Naive thymus-derived CD4-positive, alpha-beta T cell (primary cell): ENCODE measurements around the gene MTHFD1. TPM values are rescaled to one million over a fixed set of nuclear protein-coding genes. Genes with fewer than 3 reads are reported as not detected.

Experiments used
- ATAC-seq: fragments of 150-1000 bp; cut with Tn5 transposase; 2 replicates; pipeline ENCODE4 v1.10.0; 2021; ENCODE audit warnings: mild to moderate bottlenecking, moderate library complexity
- CTCF ChIA-PET: fragments of 350-600 bp; sonication (Branson Sonifier 250); formaldehyde crosslinking; loops from one replicate; lab custom pipeline; 2021; ENCODE audit warnings: antibody characterized with exemption; lab: Charles Lee
- POLR2A ChIA-PET: fragments of 350-600 bp; sonication (Branson Sonifier 250); formaldehyde crosslinking; loops from one replicate; lab custom pipeline; 2021; ENCODE audit warnings: antibody characterized with exemption, inconsistent platforms; lab: Charles Lee
- DNase-seq, 9 donors: peaks; one replicate each; pipeline versions ENCODE4 v3.0.0 to v3.0.0-alpha.2; 2020 to 2022; ENCODE audit warnings: mixed read lengths in 1 of 9
- H3K27ac ChIP-seq: one replicate; pipeline ENCODE4 v1.7.0; 2013; ENCODE audit warnings: mild to moderate bottlenecking, low read depth, low read length, moderate library complexity
- H3K27me3 ChIP-seq, 2 donors: one replicate each; pipeline ENCODE4 v1.7.0; 2013; ENCODE audit warnings: low read length in 2 of 2, mild to moderate bottlenecking in 2 of 2, moderate library complexity in 2 of 2; ENCODE audit not compliant: control insufficient read depth in 2 of 2, insufficient read depth in 2 of 2
- H3K36me3 ChIP-seq, 3 experiments: 1 replicate in 2 of 3; 2 replicates in 1 of 3; pipeline ENCODE4 v1.7.0; 2013; ENCODE audit warnings: low read length in 3 of 3, mild to moderate bottlenecking in 3 of 3, moderate library complexity in 1 of 3; ENCODE audit not compliant: insufficient read depth in 3 of 3, control insufficient read depth in 2 of 3
- H3K4me1 ChIP-seq, 2 donors: one replicate each; pipeline ENCODE4 v1.7.0; 2013; ENCODE audit warnings: low read length in 2 of 2, mild to moderate bottlenecking in 2 of 2, moderate library complexity in 1 of 2; ENCODE audit not compliant: control insufficient read depth in 2 of 2, insufficient read depth in 2 of 2
- H3K4me3 ChIP-seq: 2 replicates; pipeline ENCODE4 v1.7.0; 2013; ENCODE audit warnings: mild to moderate bottlenecking, low read length
- H3K9me3 ChIP-seq, 3 experiments: 1 replicate in 2 of 3; 2 replicates in 1 of 3; pipeline ENCODE4 v1.7.0; 2013; ENCODE audit warnings: low read length in 3 of 3; ENCODE audit not compliant: control insufficient read depth in 2 of 3
- H3K27ac Mint-ChIP-seq, 9 donors: one replicate each; pipeline ENCODE4 v1.8.0; 2020 to 2022; ENCODE audit warnings: mixed read lengths in 9 of 9, mild to moderate bottlenecking in 8 of 9, moderate library complexity in 5 of 9, inconsistent platforms in 2 of 9
- H3K27me3 Mint-ChIP-seq, 5 donors: one replicate each; pipeline ENCODE4 v1.8.0; 2021 to 2022; ENCODE audit warnings: mixed read lengths in 5 of 5, mild to moderate bottlenecking in 1 of 5
- H3K36me3 Mint-ChIP-seq, 5 donors: one replicate each; pipeline ENCODE4 v1.8.0; 2020 to 2022; ENCODE audit warnings: mixed read lengths in 5 of 5, mild to moderate bottlenecking in 3 of 5, inconsistent platforms in 1 of 5
- H3K4me1 Mint-ChIP-seq, 7 donors: one replicate each; pipeline ENCODE4 v1.8.0; 2020 to 2022; ENCODE audit warnings: mixed read lengths in 7 of 7, mild to moderate bottlenecking in 3 of 7, inconsistent platforms in 1 of 7
- H3K4me3 Mint-ChIP-seq, 10 donors: one replicate each; pipeline ENCODE4 v1.8.0; 2020 to 2022; ENCODE audit warnings: mild to moderate bottlenecking in 10 of 10, mixed read lengths in 10 of 10, moderate library complexity in 6 of 10, inconsistent platforms in 2 of 10
- H3K9me3 Mint-ChIP-seq, 11 donors: one replicate each; pipeline ENCODE4 v1.8.0; 2020 to 2022; ENCODE audit warnings: mixed read lengths in 11 of 11, mild to moderate bottlenecking in 4 of 11, inconsistent platforms in 1 of 11, moderate library complexity in 1 of 11
- intact Hi-C, 2 donors: fragments of 100-400 bp; cut with micrococcal nuclease; formaldehyde crosslinking; loops; one replicate each; pipeline ENCODE4 v1.15.1; 2023
- polyA plus RNA-seq, 2 donors: library from polyadenylated mRNA; unstranded; fragments of 300-500 nt; fragmentation: Illumina TruSeq; gene quantifications; one replicate each; pipeline ENCODE4 v1.2.3, GENCODE V29; 2021
- total RNA-seq, 6 experiments: library from RNA in 5 of 6; stranded (reverse) in 5 of 6; gene quantifications; 1 replicate in 5 of 6; 2 replicates in 1 of 6; pipeline ENCODE4 v1.2.3 and lab custom pipeline; 2021 to 2026

MTHFD1 gene
- total and polyA plus RNA-seq, 7 experiments from 2014 or later: 28.0 to 189 (median 30.9) TPM

- H3K27ac ChIP-seq: no peak overlapping the region
- ChIA-PET CTCF (interaction anchor here (0.6 kb wide), 1 partner anchor 34 kb away, joined by 3 read pairs; no protein-coding TSS in a partner anchor), POLR2A (no interaction called here)
- H3K27me3 Mint-ChIP-seq: no peaks in the 10 kb centered on the region
- H3K36me3 ChIP-seq: peaks cover 0 to 33% (median 3%) of the 10 kb centered on the region in 3 experiments
- no peak for ATAC-seq
- intact Hi-C loops: no loop called here
- H3K4me1 Mint-ChIP-seq: peaks cover 4 to 25% (median 6%) of the 10 kb centered on the region in 7 donors
- no peak overlapping the region for H3K27ac Mint-ChIP-seq
- no peaks in the 10 kb centered on the region for H3K9me3 Mint-ChIP-seq
- no peak overlapping the region for H3K4me3 Mint-ChIP-seq
- DNase-seq: peak in 1 of 9 donors; percentile 13
- no peaks in the 10 kb centered on the region for H3K27me3 ChIP-seq
- H3K9me3 ChIP-seq: no peaks in the 10 kb centered on the region
- no peak overlapping the region for H3K4me3 ChIP-seq
- peaks cover 3 to 37% (median 18%) of the 10 kb centered on the region in 5 donors for H3K36me3 Mint-ChIP-seq
- peaks cover 0 to 5% of the 10 kb centered on the region in 2 donors for H3K4me1 ChIP-seq
Observed at GRCh38 chr14:64450255-64450654, 62.1 kb downstream of the MTHFD1 start.

DNA sequence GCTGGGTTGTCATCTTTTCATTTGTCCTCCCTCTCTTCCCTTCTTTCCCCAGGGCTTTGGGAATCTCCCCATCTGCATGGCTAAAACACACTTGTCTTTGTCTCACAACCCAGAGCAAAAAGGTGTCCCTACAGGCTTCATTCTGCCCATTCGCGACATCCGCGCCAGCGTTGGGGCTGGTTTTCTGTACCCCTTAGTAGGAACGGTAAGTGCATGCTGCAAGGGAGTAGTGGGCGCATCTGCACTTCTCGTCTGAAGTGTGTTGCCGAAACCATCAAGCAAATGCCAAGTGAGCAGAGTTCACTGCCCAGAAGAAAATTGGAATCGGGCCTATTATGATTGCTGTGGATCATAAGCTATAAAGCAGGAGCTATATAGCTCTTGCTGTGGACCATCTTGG, 66.5 kb downstream of the MTHFD1 start:
- no peak overlapping the region for H3K4me3 Mint-ChIP-seq
- CTCF ChIA-PET: no interaction called here
- no peaks in the 10 kb centered on the region for H3K27me3 Mint-ChIP-seq
- peak in 1 of 9 donors; percentile 14 for DNase-seq
- H3K27ac Mint-ChIP-seq: peak overlapping the region in 3 of 9 donors; percentile 15 to 54 (median 36)
- H3K9me3 Mint-ChIP-seq: no peaks in the 10 kb centered on the region
- no peaks in the 10 kb centered on the region for H3K4me1 ChIP-seq
- intact Hi-C loops: no loop called here
- H3K36me3 ChIP-seq: peaks cover 0 to 27% (median 3%) of the 10 kb centered on the region in 3 experiments
- H3K4me3 ChIP-seq: no peak overlapping the region
- H3K27me3 ChIP-seq: no peaks in the 10 kb centered on the region
- POLR2A ChIA-PET: interaction anchor here (1.1 kb wide), 1 partner anchor 10 kb away, joined by 3 read pairs; no protein-coding TSS in a partner anchor
- H3K4me1 Mint-ChIP-seq: peaks cover 0 to 20% (median 7%) of the 10 kb centered on the region in 7 donors
- ATAC-seq: no peak
- peaks cover 3 to 31% (median 17%) of the 10 kb centered on the region in 5 donors for H3K36me3 Mint-ChIP-seq
- H3K9me3 ChIP-seq: no peaks in the 10 kb centered on the region
- H3K27ac ChIP-seq: no peak overlapping the region

DNA sequence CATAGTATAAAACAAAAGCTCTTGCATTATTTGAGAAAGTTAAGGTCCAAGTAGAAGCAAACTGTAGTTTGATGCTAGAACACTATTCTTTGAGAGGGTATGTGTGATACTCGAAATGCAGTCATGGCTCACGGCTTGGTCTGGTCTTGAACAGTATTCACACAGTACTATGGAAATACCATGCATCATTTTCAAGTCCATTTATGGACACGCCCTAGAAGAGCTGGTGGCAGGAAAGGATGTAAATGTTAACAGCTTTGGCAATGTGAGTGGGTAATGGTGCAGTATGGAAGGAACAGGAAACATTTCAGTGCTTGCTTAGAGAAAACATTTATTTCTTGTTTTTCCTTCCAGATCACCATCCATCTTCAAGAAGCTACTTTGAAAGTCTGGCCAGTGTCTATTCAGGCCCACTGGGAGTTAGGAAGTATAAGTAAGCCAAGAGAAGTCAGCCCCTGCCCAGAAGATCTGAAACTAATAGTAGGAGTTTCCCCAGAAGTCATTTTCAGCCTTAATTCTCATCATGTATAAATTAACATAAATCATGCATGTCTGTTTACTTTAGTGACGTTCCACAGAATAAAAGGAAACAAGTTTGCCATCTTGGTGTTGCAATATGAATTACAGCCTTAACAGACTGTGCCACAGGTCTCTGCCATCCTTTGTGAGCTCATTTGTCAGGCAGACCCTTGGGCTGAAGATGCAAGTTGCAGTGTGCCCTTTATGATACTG, 71.4 kb downstream of the MTHFD1 start:
- no peak overlapping the region for H3K4me3 Mint-ChIP-seq
- H3K9me3 Mint-ChIP-seq: no peaks in the 10 kb centered on the region
- ChIA-PET POLR2A (no interaction called here), CTCF (interaction anchor here (1.1 kb wide), 1 partner anchor 178 kb away, joined by 3 read pairs; no protein-coding TSS in a partner anchor)
- DNase-seq (no peak), ATAC-seq (no peak)
- H3K4me1 ChIP-seq: peaks cover 2 to 3% of the 10 kb centered on the region in 2 donors
- peak overlapping the region in 4 of 9 donors; percentile 17 to 71 (median 44) for H3K27ac Mint-ChIP-seq
- no peaks in the 10 kb centered on the region for H3K27me3 ChIP-seq
- H3K36me3 ChIP-seq: peaks cover 0 to 8% (median 0%) of the 10 kb centered on the region in 3 experiments
- H3K4me1 Mint-ChIP-seq: peaks cover 3 to 24% (median 9%) of the 10 kb centered on the region in 7 donors
- no peak overlapping the region for H3K4me3 ChIP-seq
- intact Hi-C loops: loop anchor here in 1 of 2 donors (5.0 kb wide), 1 partner anchor 72 kb away; the partner anchor contains the start of gene MTHFD1
- H3K9me3 ChIP-seq: no peaks in the 10 kb centered on the region
- no peak overlapping the region for H3K27ac ChIP-seq
- H3K27me3 Mint-ChIP-seq: no peaks in the 10 kb centered on the region
- peaks cover 2 to 19% (median 12%) of the 10 kb centered on the region in 5 donors for H3K36me3 Mint-ChIP-seq

DNA sequence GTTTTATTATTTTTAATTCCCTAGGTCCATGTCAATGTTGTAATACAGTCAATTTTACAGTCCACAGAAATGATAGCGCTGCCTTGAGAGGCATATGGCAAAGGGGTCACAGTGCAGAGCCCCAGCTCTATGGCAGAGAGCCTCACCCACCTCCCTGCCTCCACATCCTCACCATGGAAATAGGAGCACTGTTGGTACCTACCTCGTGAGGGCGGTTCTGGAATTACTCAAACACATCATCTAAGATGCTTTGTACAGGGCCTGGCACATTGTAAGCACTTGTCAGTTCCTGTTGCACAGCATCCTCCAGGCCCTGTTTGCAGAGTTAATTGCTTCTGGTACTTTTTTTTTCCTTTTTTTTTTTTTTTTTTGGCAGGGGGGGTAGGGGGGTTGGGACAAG, 73.1 kb downstream of the MTHFD1 start:
- H3K4me1 Mint-ChIP-seq: peaks cover 14 to 34% (median 20%) of the 10 kb centered on the region in 7 donors
- Histone ChIP-seq H3K9me3 (no peaks in the 10 kb centered on the region), H3K36me3 (no peaks in the 10 kb centered on the region), H3K4me3 (no peak overlapping the region), H3K4me1 (peaks cover 12 to 15% of the 10 kb centered on the region in 2 donors), H3K27ac (no peak overlapping the region), H3K27me3 (no peaks in the 10 kb centered on the region)
- peaks cover 0 to 3% (median 0%) of the 10 kb centered on the region in 5 donors for H3K27me3 Mint-ChIP-seq
- POLR2A ChIA-PET: no interaction called here
- intact Hi-C loops: loop anchor here in 1 of 2 donors (5.0 kb wide), 1 partner anchor 74 kb away; the partner anchor contains the start of gene MTHFD1
- H3K9me3 Mint-ChIP-seq: peaks cover 0 to 1% (median 0%) of the 10 kb centered on the region in 11 donors
- CTCF ChIA-PET: interaction anchor here (0.6 kb wide), 1 partner anchor 9 kb away, joined by 3 read pairs; no protein-coding TSS in a partner anchor
- no peak overlapping the region for H3K4me3 Mint-ChIP-seq
- DNase-seq: no peak
- H3K27ac Mint-ChIP-seq: peak overlapping the region in 1 of 9 donors; percentile 14
- no peak for ATAC-seq
- peaks cover 0 to 18% (median 10%) of the 10 kb centered on the region in 5 donors for H3K36me3 Mint-ChIP-seq

- intact Hi-C loops: loop anchor here in 1 of 2 donors (5.0 kb wide), 1 partner anchor 76 kb away; the partner anchor contains the start of gene MTHFD1
- POLR2A ChIA-PET: interaction anchor here (0.6 to 2.6 kb wide), 4 partner anchors 33 to 78 kb away, joined by 3 to 17 read pairs (median 3); partner anchors contain the start of genes HSPA2 and ZBTB1
- peaks cover 0 to 15% (median 7%) of the 10 kb centered on the region in 5 donors for H3K36me3 Mint-ChIP-seq
- Histone ChIP-seq H3K36me3 (no peaks in the 10 kb centered on the region), H3K9me3 (no peaks in the 10 kb centered on the region), H3K4me3 (no peak overlapping the region), H3K4me1 (peaks cover 12 to 16% of the 10 kb centered on the region in 2 donors), H3K27me3 (no peaks in the 10 kb centered on the region), H3K27ac (no peak overlapping the region)
- peaks cover 0 to 3% (median 0%) of the 10 kb centered on the region in 5 donors for H3K27me3 Mint-ChIP-seq
- no peak overlapping the region for H3K4me3 Mint-ChIP-seq
- H3K9me3 Mint-ChIP-seq: peaks cover 0 to 1% (median 0%) of the 10 kb centered on the region in 11 donors
- CTCF ChIA-PET: interaction anchor here (0.7 to 2.5 kb wide), 5 partner anchors 10 to 805 kb away, joined by 3 to 5 read pairs (median 4); no protein-coding TSS in a partner anchor
- peak overlapping the region in 1 of 9 donors; percentile 40 for H3K27ac Mint-ChIP-seq
- peaks cover 23 to 53% (median 36%) of the 10 kb centered on the region in 7 donors for H3K4me1 Mint-ChIP-seq
- DNase-seq: no peak
- no peak for ATAC-seq
Observed at GRCh38 chr14:64463195-64463594, 75.0 kb downstream of the MTHFD1 start.

GRCh38 chr14:64463873-64464272, 75.7 kb downstream of the MTHFD1 start:
- peaks cover 23 to 58% (median 43%) of the 10 kb centered on the region in 7 donors for H3K4me1 Mint-ChIP-seq
- ChIA-PET CTCF (interaction anchor here (0.7 to 2.5 kb wide), 2 partner anchors 28 to 117 kb away, joined by 3 to 5 read pairs; no protein-coding TSS in a partner anchor), POLR2A (interaction anchor here (1.0 to 2.6 kb wide), 5 partner anchors 9 to 71 kb away, joined by 3 to 17 read pairs (median 3); partner anchors contain the start of gene ZBTB1)
- H3K9me3 ChIP-seq: no peaks in the 10 kb centered on the region
- H3K27me3 Mint-ChIP-seq: peaks cover 0 to 3% (median 0%) of the 10 kb centered on the region in 5 donors
- intact Hi-C loops: loop anchor here (2.0 to 5.0 kb wide), 3 partner anchors 21 to 77 kb away; partner anchors contain the start of gene MTHFD1 (in 1 of the 2)
- peak overlapping the region in 3 of 10 donors; percentile 15 to 94 (median 94) for H3K4me3 Mint-ChIP-seq
- ATAC-seq (no peak), DNase-seq (no peak)
- peak overlapping the region in 4 of 9 donors; percentile 5 to 88 (median 62) for H3K27ac Mint-ChIP-seq
- H3K4me1 ChIP-seq: peaks cover 12 to 16% of the 10 kb centered on the region in 2 donors
- H3K36me3 Mint-ChIP-seq: peaks cover 0 to 11% (median 5%) of the 10 kb centered on the region in 5 donors
- no peak overlapping the region for H3K4me3 ChIP-seq
- no peak overlapping the region for H3K27ac ChIP-seq
- peaks cover 0 to 1% (median 0%) of the 10 kb centered on the region in 11 donors for H3K9me3 Mint-ChIP-seq
- H3K36me3 ChIP-seq: no peaks in the 10 kb centered on the region
- no peaks in the 10 kb centered on the region for H3K27me3 ChIP-seq
